ENCODE results near the gene LIN37.
A peak's percentile ranks its signal among the peaks of the same experiment; 100 is the strongest.

LIN37 gene, protein sequence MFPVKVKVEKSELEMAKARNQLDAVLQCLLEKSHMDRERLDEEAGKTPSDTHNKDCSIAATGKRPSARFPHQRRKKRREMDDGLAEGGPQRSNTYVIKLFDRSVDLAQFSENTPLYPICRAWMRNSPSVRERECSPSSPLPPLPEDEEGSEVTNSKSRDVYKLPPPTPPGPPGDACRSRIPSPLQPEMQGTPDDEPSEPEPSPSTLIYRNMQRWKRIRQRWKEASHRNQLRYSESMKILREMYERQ

DNA sequence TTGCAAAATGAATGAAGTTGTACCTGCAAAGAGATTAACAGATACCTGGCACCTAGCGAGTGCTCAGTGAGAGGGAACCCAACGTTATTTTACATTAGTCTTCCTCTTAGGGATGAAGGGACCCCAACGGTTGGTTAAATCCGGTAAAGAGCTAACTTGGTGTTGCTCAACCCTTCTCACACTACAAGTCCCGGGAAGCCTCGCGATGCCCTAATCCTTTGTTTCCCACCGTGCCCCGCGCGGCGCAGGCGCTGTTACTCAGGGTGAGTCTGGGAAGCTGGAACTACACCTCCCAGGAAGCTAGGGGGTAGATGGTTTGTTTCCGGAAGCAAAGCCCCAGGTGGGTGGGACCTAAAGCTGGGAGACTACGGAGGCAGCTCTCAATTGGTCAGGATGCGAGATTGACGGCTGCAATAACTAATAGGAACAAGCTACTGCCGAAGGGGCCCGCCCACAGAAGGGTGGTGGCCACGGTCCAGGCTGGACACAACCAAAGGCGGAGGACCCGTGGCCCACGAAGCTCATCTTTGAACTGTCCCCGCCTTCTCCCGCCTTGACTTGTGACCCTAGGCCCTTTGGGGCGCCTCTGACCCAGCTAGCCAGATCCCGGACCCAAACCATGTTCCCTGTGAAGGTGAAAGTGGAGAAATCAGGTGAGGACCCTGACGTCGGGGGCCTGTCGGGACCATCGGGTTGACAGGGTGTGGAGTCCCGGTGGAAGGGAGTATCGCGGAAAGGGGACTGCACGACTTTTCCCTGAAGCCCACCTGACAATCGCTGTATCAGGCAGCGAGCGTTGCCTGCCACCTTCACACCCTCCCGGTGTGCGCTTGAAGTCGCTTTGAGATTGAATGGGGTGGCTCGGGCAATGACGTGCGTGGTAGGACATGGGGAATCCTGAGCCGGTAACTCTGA is at the start of gene LIN37:
Gene LIN37, plus strand, starts transcription at position 471 of the 915 bp plus-strand sequence. Its CDS starts 149 bp downstream, at position 620.
- peak; percentile 99 for DNase-seq (ENCODE audit: low read depth)

DNA sequence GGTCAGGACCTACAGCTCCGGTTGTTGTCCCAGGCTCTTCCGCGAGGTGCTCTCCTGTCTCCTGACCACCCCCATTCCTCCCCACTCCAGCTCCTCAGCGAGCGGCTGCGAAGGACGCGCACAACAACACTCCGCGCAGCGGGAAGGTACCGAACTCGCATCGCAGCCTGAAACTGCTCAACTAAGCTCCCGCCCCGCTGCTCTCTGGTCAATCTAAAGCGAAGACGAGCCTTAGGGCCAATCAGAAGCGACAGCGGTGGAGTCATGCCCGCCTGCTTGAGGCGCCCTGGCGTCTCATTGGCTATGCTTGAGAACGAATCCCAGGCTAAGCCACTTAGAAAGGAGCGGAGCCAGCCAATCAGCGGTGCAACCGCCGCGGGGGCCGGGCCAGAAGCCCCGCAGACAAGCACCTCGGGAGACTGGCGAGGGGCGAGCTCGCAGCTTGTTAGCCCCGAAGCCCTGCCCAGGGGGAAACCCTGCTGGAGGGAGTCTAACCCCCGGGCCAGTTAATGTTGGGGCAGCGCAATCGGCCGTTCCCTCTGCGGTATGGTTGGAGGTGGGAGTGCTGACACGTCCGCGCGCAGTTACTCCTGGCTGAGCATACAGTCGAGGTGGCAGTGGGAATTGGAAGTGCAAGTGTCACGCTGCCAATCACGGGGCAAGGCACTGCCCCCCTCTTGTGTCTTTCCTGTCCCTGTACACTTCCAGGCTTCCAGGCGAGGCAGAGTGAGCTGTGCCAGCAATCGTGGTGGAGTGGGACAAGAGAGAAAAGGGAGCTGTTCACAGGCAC is 46.0 kb upstream of the LIN37 start:
- peak; percentile 98 for DNase-seq (ENCODE audit: low read depth)

DNA sequence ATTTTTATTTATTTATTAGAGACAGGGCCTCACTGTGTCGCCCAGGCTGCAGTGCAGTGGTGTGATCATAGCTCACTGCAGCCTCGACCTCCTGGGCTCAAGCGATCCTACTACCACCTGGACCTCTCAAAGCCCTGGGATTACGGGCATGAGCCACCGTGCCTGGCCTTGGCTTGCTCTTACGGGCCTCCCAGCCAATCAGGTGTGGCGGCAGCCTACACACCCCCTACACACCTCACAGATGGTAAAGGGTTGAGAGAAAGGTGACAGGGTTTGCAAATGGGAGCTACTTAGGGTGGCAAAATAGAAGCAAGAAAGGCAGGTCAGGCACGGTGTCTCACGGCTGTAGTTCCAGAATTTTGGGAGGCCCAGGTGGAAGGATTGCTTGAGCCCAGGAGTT is 45.0 kb upstream of the LIN37 start:
- no peak for DNase-seq (ENCODE audit: low read depth)

DNA sequence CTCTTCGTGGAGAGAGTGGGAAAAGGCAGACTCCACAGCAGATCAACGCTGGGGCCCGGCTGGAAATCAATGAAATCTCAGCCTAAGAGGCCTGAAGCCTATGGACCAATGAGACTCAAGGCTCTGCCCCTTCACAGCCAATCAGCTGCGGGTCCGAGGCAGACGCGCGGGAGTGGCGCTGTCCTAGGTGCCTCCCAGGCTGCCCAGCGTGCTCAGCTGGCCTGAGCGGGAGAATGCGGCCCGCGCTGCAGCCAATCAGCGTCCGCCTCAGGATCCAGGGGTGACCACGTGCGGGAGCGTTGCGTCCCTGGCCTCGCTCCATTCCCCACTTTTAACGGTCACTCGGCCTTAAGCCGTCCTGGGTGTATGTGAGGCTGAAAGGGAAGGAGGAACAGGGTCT is 44.2 kb upstream of the LIN37 start, which contains the start of gene ZBTB32:
Gene ZBTB32, plus strand, starts transcription at position 341 of the 400 bp plus-strand sequence. CDS start 10,069 bp downstream, outside the sequence.
- peak; percentile 27 for DNase-seq (ENCODE audit: low read depth)

DNA sequence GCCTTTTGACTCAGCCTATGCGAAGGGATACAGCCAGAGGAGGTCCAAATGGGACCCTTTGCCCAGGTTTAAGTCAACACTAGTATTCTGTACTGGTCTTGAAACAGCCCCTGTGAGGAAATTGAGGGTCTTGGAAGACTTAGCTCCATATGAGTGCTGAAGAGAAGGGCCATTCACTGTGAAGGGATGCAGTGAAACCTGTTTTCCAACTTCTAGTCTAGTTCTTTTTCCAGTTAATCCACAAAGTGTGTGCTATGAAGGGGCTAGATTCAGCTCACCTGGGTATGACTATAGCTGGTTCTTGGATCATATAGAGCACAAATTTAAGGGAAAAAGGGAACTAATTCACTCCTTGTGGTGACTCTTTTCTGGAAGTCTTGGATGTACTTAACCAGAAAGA is 40.0 kb upstream of the LIN37 start:
- DNase-seq (ENCODE audit: low read depth), result no peak

DNA sequence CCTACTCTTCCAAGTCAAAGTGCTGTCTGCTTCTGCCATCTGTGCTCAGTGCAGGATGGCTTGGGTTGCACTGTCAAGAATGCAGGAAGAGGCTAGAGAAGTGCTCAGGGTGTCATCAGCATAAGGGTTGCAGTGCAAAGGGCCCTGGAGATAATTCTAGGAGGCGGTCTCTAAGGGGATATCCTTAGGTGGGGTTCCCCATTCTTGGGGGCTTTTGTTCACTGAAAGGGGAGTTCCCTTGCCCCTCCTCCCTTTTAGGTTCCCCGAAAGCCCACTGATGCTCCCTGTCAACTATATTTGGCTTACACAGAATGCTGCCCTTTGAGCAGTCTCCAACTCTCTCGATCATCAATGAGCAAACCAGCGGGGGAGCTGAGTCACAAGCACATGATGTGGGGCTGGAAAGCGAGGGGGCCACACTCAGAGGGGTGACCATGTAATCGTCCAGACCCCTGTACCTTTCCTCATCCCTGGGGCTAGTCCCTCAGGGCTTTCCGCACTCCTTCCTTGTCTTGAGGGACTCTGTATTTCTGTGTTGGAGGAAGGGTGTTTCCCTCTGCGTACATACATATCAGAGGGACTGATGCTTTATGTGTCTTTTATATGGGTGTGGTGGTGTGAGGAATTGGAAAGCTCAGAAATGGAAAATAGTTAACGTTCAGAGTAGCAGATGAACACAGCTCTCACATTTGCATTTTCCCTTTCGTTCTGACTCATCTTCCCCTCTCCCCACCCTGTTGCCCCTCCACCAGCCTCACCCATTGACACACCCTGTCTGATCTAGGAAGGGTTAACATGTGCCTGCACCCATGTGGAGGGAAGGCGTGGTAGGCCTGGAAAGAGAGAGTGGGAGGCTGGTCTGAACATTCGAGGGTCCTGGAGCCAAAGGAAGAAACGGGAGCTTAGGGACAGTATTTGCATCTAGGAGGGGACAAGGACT is 37.3 kb upstream of the LIN37 start:
- no peak for DNase-seq (ENCODE audit: low read depth)

DNA sequence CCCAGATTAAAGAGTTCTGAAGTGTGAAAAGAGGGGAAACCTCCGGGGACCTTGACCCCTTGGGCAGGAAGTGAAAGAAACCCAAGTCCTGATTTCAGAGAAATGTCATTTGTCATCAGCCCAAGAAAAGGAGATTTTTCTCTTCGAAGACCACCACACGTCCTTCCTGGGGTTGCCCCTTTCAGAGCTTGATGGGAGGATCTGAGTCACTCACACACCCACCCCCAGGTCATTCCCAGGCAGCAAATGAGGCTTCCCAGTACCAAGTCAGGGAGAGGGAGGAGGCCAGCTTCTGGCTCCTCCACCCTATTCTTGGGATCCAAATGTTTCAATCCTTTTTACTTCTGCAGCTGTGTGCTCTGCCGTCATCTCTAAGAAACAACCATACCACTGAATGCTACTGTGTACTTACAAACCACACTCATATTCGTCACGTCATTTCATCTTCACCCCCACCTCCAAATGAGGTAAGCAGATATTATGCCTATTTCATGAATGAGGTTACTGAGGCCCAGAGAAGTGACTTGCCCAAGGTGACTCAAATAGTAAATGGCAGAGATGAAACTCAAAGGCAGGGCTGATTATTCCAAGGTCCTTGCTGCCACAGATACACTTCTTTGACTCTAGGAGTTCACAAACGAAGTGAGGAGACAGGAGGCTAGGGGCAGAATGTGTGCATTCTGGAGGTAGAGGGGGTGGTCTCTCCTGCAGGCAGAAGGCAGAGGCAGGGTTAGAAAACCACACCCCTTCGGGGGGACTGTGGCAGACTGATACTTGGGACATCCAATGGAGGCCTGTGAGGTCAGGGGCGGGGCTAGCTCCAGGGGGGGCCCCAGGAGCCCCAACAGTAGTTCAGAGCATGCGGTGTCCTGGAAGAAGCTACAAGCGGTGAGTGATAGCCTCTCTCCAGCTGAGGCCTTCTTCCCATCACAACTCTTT is 35.5 kb upstream of the LIN37 start:
- DNase-seq (ENCODE audit: low read depth), result no peak

DNA sequence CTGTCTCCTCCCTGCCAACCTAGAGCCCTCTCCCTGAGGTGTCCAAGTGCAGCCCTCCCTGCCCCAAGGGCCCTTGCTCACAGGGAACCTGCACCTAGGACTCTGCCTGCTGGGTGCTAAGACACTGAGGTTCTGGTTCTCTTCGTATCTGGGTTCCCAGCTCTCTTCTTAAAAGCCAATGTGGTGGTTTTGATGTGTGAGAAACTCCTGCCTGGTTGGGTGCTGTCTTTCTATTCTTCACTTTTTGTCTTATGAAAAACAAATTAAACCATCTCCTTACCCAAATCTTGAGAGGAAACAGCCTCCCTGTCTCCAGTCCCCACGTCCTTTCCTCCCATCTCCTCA is 34.9 kb upstream of the LIN37 start:
- DNase-seq (ENCODE audit: low read depth), result no peak

DNA sequence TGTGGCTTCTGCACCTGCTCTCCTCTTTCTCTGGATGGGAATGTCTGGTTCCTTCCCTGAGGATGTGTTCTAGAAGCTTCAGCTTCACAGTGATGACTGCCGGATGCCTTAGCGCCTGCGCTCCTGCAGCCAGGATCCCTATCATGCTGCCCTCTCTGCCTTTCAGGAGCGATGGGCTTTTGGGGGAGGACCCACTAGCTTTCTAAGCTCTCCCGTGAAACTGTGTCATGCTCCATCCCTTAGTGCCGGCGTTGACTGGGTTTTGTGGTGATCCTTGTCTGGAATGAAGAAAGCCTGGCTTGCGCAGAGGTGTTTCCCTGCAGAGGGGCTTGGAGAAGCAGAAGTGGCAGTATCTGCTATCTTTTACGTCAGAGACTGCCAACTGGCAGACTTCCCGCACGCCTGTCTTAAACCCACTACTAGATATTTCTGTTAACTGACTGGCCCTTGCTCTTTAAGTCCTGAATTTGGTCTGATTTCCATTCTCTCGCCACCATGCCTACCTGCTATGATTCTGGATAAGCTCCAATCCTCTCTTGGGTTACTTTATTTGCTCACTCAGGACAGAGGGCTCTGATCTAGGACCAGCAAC is 34.4 kb upstream of the LIN37 start:
- no peak for DNase-seq (ENCODE audit: low read depth)

DNA sequence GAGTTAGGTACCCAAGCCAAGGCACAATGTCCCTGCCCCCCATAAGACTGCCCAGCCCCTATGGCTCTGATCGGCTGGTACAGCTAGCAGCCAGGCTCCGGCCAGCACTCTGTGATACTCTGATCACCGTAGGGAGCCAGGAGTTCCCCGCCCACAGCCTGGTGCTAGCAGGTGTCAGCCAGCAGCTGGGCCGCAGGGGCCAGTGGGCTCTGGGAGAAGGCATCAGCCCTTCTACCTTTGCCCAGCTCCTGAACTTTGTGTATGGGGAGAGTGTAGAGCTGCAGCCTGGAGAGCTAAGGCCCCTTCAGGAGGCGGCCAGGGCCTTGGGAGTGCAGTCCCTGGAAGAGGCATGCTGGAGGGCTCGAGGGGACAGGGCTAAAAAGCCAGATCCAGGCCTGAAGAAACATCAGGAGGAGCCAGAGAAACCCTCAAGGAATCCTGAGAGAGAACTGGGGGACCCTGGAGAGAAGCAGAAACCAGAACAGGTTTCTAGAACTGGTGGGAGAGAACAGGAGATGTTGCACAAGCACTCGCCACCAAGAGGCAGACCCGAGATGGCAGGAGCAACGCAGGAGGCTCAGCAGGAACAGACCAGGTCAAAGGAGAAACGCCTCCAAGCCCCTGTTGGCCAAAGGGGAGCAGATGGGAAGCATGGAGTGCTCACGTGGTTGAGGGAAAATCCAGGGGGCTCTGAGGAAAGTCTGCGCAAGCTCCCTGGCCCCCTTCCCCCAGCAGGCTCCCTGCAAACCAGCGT is 33.6 kb upstream of the LIN37 start:
- no peak for DNase-seq (ENCODE audit: low read depth)

DNA sequence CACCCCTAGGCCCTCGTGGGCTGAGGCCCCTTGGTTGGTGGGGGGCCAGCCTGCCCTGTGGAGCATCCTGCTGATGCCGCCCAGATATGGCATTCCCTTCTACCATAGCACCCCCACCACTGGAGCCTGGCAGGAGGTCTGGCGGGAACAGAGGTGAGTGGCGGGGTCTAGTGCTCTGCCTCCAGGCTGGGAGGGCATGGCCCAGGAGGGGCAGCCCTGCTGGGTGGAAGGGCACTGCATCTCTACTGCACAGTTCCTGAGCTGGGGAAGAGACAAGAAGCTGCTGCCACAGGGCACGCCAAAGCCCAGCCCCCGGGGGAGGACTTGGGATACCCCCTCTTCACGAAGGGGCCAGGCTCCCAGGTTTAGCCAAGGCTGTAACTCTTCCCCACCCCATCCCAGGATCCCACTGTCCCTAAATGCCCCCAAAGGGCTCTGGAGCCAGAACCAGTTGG is 33.0 kb upstream of the LIN37 start:
- DNase-seq (ENCODE audit: low read depth), result no peak

DNA sequence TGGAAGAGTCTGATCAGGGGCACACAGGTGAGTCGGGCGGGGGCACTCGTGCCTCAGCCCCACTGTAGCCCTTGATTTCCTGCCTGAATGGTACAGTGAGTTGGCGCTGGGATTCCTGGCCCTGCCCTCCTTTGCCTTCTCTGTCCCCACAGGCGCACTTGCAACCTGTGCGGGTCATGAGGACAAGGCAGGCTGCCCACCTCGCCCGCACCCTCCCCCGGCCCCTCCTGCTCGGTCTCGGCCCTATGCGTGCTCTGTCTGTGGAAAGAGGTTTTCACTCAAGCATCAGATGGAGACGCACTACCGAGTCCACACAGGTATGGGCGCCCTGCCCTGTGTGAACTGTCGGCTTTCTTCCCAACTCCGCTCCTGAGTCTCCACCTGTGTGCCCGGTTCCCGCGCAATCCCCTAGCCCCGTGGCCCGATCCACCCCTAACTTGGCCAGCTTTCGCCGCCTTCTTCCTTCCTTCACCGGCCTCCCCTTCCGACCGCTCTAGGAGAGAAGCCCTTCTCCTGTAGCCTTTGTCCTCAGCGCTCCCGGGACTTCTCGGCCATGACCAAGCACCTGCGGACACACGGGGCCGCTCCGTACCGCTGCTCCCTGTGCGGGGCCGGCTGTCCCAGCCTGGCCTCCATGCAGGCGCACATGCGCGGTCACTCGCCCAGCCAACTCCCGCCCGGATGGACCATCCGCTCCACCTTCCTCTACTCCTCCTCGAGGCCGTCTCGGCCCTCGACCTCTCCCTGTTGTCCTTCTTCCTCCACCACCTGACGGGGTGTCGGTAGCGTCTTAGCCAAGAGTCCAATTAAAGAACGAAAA is 32.2 kb upstream of the LIN37 start:
- DNase-seq (ENCODE audit: low read depth), result no peak

DNA sequence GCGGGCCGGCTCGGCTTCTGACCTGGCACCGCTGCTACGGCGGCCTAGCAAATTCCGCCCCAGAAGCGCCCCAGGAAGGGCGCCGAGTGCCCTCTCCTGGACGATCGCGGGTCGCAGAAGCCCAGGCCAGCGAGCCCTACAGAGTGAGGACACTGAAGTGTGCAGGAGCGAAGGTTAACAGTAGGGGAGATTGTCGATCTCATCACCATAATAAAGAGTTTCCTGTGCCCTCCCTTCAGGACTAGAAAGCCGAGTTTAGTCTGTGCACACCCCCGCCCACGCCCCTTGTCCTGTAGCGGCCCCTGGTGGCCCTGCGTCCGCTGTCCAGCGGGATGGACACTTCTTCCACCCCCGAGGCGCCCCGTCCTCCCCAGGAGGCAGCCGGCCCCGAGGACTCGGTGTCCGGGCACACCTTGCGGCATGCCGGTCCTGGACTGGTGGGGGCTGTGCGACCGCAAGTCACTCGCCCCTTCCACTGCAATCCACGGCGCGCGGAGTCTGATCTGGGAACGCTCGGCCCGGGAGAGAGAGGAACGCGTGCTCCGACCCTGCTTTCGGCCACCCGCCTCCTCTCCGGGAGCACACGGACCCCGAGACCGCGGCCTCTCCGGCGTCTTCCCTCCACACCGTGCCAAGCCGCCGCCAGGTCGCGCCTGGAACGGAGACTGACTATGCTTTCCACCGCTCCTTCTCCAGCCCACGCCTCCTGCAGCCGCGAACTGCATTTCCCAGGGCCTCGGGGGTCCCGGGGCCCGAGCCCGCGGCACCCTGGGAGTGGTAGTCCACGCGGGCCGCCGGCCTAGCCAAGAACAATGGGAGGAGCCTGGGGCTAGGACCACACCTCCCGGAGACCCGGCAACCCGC is 31.3 kb upstream of the LIN37 start:
- DNase-seq (ENCODE audit: low read depth), result peak; percentile 92

DNA sequence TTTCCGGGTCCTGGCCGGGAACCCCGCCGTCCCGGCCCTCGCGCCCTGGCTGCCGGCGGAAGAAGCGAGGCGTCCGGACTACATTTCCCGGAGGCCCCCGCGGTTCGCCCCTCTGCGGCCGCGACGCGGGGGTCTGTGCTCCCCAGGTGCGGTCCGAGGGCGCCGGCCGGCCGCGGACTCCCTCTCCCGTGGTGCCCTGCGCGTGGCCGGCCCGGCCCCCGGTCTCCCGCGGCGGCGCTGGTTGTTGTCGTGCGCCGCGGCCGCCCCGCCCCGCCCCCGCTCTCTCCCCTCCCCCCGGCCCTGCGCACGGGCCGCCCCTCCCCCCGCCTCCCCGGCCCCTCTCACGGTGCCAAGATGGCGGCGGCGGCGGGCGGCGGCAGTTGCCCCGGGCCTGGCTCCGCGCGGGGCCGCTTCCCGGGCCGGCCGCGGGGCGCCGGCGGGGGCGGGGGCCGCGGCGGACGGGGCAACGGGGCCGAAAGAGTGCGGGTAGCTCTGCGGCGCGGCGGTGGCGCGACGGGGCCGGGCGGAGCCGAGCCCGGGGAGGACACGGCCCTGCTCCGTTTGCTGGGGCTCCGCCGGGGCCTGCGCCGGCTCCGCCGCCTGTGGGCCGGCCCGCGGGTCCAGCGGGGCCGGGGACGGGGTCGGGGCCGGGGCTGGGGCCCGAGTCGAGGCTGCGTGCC is 30.6 kb upstream of the LIN37 start, which contains the start of gene KMT2B:
Gene KMT2B, plus strand, starts transcription at position 339 of the 680 bp plus-strand sequence. Its CDS starts 16 bp downstream, at position 355.
- no peak for DNase-seq (ENCODE audit: low read depth)

DNA sequence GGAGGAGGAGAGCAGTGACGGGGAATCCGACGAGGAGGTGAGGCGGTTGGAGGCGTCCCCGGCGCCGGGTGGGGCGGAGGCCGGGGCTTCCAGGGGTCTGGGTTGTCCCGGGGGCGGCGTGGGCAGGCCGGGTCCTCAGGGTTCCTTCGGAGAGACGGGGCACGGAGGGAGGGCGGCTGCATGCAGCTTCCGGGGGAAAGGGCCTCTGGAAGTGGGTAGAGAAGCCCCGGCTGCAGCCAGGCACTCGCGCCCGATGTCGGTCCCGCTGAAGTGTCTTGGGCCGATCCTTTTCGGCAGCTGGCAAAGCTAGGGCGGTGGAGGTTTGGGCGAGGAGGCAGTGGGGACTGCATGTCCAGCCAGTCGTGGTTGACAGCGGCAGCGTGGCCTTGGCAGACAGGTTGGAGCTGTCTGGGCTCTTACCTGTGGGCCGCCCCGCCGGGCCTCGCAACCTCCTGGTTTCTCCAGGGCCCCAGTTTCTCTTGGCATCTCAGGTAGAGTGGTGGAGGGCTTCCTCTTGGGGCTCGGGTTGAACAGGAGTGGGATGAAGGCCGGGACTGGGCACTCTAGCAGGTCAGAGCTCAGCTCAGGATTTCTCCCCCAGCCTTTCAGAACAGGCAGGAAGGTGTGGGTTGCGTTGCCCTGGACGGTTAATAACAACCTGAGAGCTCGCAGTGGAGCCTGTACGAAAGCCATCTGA is 29.9 kb upstream of the LIN37 start:
- no peak for DNase-seq (ENCODE audit: low read depth)
